ENCODE data around the gene GPC5. TPM values are rescaled to one million over a fixed set of nuclear protein-coding genes. Genes with fewer than 3 reads are reported as not detected.

Gene GPC5
- total and polyA plus RNA-seq, 2 donors (not counting 3 experiments of a cell fraction or from before 2014, with no cell fraction given), result 0.59 to 0.97 TPM

DNA sequence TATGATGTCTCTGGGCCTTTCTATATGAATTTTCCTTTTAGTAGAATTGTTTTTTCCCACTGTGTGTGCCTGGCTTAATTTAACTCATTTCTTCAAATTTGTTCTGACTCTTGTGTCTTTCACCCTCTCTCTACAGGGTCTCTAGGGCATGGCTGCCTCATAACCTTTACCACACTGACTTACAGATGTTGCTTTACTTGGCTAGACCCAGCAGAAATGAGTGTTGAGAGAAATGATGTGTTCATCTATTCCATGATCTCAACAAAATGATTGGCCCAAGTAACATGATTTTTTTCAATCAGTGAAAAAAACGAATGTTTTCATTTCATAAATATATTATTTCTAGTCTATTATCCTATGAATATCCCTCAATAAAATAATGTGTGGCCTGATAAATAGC lies 195.0 kb downstream of the GPC5 start:
- Histone ChIP-seq H3K9ac (replicated peaks; ENCODE audit: extremely low read depth, insufficient read depth, low read length) (no peak overlapping the region), H3K4me3 (replicated peaks in 1 of 3; ENCODE audit: insufficient read depth in 1 of 3, low read depth in 1 of 3, low read length in 3 of 3) (no peak overlapping the region), H2AFZ (ENCODE audit: low read depth, low read length) (no peak overlapping the region), H3K4me2 (ENCODE audit: insufficient read depth, low read length) (no peak overlapping the region), H3K36me3 (ENCODE audit: control insufficient read depth in 2 of 2, extremely low read depth in 1 of 2, insufficient read depth in 2 of 2, low read length in 2 of 2) (no peaks in the 10 kb centered on the region), H3K27me3 (ENCODE audit: control insufficient read depth in 2 of 2, insufficient read depth in 2 of 2, low read length in 2 of 2) (no peaks in the 10 kb centered on the region), H4K20me1 (replicated peaks; ENCODE audit: control insufficient read depth, extremely low read depth, insufficient read depth, low read length) (no peaks in the 10 kb centered on the region), H3K9me3 (replicated peaks; ENCODE audit: control insufficient read depth, insufficient read depth, low read length) (no peaks in the 10 kb centered on the region), H3K79me2 (ENCODE audit: control insufficient read depth, insufficient read depth, low read length) (no peaks in the 10 kb centered on the region), H3K9me1 (replicated peaks; ENCODE audit: control insufficient read depth, extremely low read depth, insufficient read depth, low read length) (no peaks in the 10 kb centered on the region), H3K27ac (ENCODE audit: insufficient read depth, low read depth, low read length) (no peak overlapping the region), H3K4me1 (ENCODE audit: control insufficient read depth, extremely low read depth, insufficient read depth, low read length) (no peaks in the 10 kb centered on the region)
- intact Hi-C loops (cut with micrococcal nuclease), result no loop called here
- DNase-seq (ENCODE audit: low read depth, low spot score), result no peak
- no peak for TF ChIP-seq POLR2AphosphoS5 (IDR thresholded peaks at IDR 0.05; ENCODE audit: insufficient read depth, low read depth, low read length)
- TF ChIP-seq, protein P1, sequence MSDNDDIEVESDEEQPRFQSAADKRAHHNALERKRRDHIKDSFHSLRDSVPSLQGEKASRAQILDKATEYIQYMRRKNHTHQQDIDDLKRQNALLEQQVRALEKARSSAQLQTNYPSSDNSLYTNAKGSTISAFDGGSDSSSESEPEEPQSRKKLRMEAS (IDR thresholded peaks at IDR 0.05; ENCODE audit: insufficient read depth, insufficient read length), result no peak
- no peak for TF ChIP-seq POLR2A (IDR thresholded peaks at IDR 0.05; ENCODE audit: low read depth, low read length)
- no peak for TF ChIP-seq EZH2 (IDR thresholded peaks at IDR 0.05; ENCODE audit: borderline replicate concordance, low read depth, low read length, severe bottlenecking)
- TF ChIP-seq GATA2 (IDR thresholded peaks at IDR 0.05; ENCODE audit: insufficient read depth, insufficient read length, low read depth, low read length), result no peak
- no peak for TF ChIP-seq JUN (IDR thresholded peaks at IDR 0.05; ENCODE audit: borderline replicate concordance, insufficient read depth, insufficient read length, low read depth)
- TF ChIP-seq, protein P2, sequence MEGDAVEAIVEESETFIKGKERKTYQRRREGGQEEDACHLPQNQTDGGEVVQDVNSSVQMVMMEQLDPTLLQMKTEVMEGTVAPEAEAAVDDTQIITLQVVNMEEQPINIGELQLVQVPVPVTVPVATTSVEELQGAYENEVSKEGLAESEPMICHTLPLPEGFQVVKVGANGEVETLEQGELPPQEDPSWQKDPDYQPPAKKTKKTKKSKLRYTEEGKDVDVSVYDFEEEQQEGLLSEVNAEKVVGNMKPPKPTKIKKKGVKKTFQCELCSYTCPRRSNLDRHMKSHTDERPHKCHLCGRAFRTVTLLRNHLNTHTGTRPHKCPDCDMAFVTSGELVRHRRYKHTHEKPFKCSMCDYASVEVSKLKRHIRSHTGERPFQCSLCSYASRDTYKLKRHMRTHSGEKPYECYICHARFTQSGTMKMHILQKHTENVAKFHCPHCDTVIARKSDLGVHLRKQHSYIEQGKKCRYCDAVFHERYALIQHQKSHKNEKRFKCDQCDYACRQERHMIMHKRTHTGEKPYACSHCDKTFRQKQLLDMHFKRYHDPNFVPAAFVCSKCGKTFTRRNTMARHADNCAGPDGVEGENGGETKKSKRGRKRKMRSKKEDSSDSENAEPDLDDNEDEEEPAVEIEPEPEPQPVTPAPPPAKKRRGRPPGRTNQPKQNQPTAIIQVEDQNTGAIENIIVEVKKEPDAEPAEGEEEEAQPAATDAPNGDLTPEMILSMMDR (IDR thresholded peaks at IDR 0.05; ENCODE audit: extremely low read depth in 1 of 2, insufficient read depth in 1 of 2, low read depth in 1 of 2, low read length in 2 of 2), result no peak
- no peak for TF ChIP-seq MYC (IDR thresholded peaks at IDR 0.05; ENCODE audit: low read depth, low read length)
- TF ChIP-seq FOS (IDR thresholded peaks at IDR 0.05; ENCODE audit: borderline replicate concordance, insufficient read depth, low read length), result no peak
- dilution Hi-C loops (cut with MboI; ENCODE audit: extremely low pct_ligation_motif_present, low sequenced_read_pairs), result no loop called here
- ChIA-PET POLR2A (no interaction called here), CTCF (no interaction called here)
- FAIRE-seq, result no peak
- no TSS peak for BruUV-seq (replicated peaks)

Data from endothelial cell of umbilical vein (primary cell).